Neural crest cell (in vitro differentiated cells): Measurements from ENCODE around the gene CCDC141. TPM values are rescaled to one million over a fixed set of nuclear protein-coding genes. Genes with fewer than 3 reads are reported as not detected.

ENCODE experiments used
- DNase-seq: peaks from one replicate; pipeline ENCODE4 v3.0.0; 2021; ENCODE audit warnings: low read depth, mixed read lengths, low spot score
- H3K27ac Mint-ChIP-seq: one replicate; pipeline ENCODE4 v1.8.0; 2021; ENCODE audit warnings: mild to moderate bottlenecking, mixed read lengths; ENCODE audit not compliant: unreplicated experiment
- H3K27me3 Mint-ChIP-seq: 2 replicates; pipeline ENCODE4 v1.8.0; 2021; ENCODE audit warnings: low read depth, mild to moderate bottlenecking, mixed read lengths
- H3K36me3 Mint-ChIP-seq: 2 replicates; pipeline ENCODE4 v1.8.0; 2021; ENCODE audit warnings: low read depth, mild to moderate bottlenecking, mixed read lengths
- H3K4me1 Mint-ChIP-seq: 2 replicates; pipeline ENCODE4 v1.8.0; 2021; ENCODE audit warnings: mixed read lengths
- H3K4me3 Mint-ChIP-seq: one replicate; pipeline ENCODE4 v1.8.0; 2021; ENCODE audit warnings: mild to moderate bottlenecking, mixed read lengths
- H3K9me3 Mint-ChIP-seq: 2 replicates; pipeline ENCODE4 v1.8.0; 2021; ENCODE audit warnings: mixed read lengths
- total RNA-seq: library from RNA; stranded (reverse); gene quantifications from 2 replicates; pipeline ENCODE4 v1.2.1, GENCODE V29; 2021
- TF ChIP-seq, protein P1 (sequence below): fragments of 200-600 bp; sonication (generic); conservative IDR thresholded peaks from 2 replicates; pipeline ENCODE4 v1.5.0; 2021; ENCODE audit warnings: antibody characterized with exemption, mild to moderate bottlenecking

CCDC141 gene
- total RNA-seq, 1 donor from 2014 or later, result not detected

DNA sequence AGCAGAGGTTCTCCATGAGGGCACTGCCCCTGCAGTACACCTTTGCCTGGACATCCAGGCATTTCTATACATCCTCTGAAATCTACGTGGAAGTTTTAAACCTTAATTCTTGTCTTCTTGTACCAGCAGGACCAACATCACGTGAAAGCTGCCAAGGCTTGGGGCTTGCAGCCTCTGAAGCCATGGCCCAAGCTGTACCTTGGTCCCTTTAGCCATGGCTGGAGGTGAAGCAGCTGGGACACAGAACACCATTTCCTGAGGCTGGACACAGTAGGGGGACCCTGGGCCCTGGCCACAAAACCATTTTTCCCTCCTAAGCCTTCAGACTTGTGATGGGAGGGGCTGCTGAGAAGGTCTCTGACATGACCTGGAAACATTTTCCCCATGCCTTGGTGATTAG lies 32.8 kb upstream of the CCDC141 start:
- Mint-ChIP-seq H3K36me3 (no peaks in the 10 kb centered on the region), H3K27ac (no peak overlapping the region), H3K9me3 (peaks cover 14% of the 10 kb centered on the region), H3K4me3 (no peak overlapping the region), H3K27me3 (no peaks in the 10 kb centered on the region), H3K4me1 (no peaks in the 10 kb centered on the region)
- no peak for DNase-seq
- TF ChIP-seq, protein P1, sequence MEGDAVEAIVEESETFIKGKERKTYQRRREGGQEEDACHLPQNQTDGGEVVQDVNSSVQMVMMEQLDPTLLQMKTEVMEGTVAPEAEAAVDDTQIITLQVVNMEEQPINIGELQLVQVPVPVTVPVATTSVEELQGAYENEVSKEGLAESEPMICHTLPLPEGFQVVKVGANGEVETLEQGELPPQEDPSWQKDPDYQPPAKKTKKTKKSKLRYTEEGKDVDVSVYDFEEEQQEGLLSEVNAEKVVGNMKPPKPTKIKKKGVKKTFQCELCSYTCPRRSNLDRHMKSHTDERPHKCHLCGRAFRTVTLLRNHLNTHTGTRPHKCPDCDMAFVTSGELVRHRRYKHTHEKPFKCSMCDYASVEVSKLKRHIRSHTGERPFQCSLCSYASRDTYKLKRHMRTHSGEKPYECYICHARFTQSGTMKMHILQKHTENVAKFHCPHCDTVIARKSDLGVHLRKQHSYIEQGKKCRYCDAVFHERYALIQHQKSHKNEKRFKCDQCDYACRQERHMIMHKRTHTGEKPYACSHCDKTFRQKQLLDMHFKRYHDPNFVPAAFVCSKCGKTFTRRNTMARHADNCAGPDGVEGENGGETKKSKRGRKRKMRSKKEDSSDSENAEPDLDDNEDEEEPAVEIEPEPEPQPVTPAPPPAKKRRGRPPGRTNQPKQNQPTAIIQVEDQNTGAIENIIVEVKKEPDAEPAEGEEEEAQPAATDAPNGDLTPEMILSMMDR, result no peak

DNA sequence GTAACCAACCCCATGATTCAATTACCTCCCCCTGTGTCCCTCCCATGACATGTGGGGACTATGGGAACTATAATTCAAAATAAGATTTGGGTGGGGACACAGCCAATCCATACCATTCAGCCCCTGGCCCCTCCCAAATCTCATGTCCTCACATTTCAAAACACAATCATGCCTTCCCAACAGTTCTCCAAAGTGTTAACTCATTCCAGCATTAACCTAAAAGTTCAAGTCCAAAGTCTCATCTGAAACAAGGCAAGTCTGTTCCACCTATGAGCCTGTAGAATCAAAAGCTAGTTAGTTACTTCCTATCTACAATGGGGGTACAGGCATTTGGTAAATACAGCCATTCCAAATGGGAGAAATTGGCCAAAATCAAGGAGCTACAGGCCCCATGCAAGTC lies 32.0 kb upstream of the CCDC141 start:
- Mint-ChIP-seq H3K36me3 (peaks cover 5% of the 10 kb centered on the region), H3K27me3 (no peaks in the 10 kb centered on the region), H3K27ac (no peak overlapping the region), H3K4me1 (no peaks in the 10 kb centered on the region), H3K4me3 (no peak overlapping the region), H3K9me3 (peaks cover 19% of the 10 kb centered on the region)
- DNase-seq, result no peak
- TF ChIP-seq, protein P1, result no peak

DNA sequence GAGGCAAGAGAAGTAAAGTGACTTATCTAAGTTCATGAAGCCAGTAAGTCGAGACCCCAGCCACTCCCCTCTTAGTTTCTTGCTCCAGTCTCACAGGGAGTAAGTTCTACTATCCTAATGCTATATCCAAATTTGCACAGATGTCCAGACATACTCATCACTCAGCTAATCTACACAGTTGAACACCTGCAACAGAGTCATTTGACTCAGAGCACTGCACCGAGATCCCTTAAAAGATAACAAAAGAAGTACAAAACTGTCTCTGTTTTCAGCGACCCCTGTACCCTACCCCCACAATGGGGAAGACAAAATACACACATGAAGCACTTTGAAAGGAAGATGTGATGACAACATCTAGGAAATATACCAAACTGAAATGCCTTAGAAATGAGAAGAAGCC lies 22.6 kb upstream of the CCDC141 start:
- Mint-ChIP-seq H3K4me3 (no peak overlapping the region), H3K4me1 (no peaks in the 10 kb centered on the region), H3K9me3 (peaks cover 5% of the 10 kb centered on the region), H3K27ac (no peak overlapping the region), H3K36me3 (peaks cover 6% of the 10 kb centered on the region), H3K27me3 (peaks cover 2% of the 10 kb centered on the region)
- no peak for DNase-seq
- TF ChIP-seq, protein P1, result no peak

DNA sequence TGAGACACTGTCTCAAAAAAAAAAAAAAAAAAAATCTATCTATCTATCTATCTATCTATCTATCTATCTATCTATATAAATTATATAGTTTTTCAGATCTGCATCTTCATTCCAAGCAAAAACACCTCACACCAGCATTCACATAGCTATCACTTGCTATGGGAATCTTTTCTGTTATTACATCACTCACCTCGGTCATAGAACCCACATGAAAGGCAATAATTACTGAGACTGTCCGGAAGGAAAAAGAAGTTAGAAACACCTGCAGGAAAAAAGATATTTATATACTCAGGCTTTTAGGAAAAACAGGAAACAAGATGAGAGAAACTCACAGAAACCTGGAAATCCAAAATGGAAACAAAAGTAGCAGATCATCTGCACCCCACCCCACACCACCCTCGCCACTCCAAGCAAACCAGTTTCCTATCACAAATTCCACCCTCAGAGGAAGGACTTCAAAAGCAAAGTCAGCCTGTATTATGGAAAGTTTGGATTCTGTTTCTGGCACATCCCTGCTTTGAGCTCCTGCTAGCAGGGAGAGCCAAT lies 21.9 kb upstream of the CCDC141 start:
- H3K27ac Mint-ChIP-seq, result no peak overlapping the region
- no peaks in the 10 kb centered on the region for H3K9me3 Mint-ChIP-seq
- no peaks in the 10 kb centered on the region for H3K4me1 Mint-ChIP-seq
- peaks cover 2% of the 10 kb centered on the region for H3K27me3 Mint-ChIP-seq
- TF ChIP-seq, protein P1, result no peak
- H3K4me3 Mint-ChIP-seq, result no peak overlapping the region
- no peak for DNase-seq
- no peaks in the 10 kb centered on the region for H3K36me3 Mint-ChIP-seq

DNA sequence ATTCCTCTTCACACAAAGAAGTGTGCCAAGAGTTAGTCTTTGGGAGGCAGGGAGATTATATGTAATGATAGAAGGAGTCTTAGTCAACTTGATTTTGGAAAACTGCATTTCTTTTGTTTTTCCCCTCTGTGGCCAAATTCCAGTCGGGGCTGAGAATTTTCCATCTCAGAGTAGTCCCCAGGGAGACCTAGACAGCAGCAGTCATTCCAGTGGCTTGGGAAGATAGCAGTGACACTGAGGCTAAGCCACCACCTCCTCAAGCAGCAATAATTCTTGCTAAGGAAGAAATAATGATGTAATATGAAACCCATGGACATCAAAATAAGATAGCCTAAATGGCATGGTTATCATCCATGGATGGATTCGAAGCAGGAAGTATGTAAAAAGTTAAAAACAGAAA lies 21.0 kb upstream of the CCDC141 start:
- Mint-ChIP-seq H3K4me1 (no peaks in the 10 kb centered on the region), H3K36me3 (no peaks in the 10 kb centered on the region), H3K27ac (no peak overlapping the region), H3K9me3 (no peaks in the 10 kb centered on the region), H3K4me3 (no peak overlapping the region), H3K27me3 (no peaks in the 10 kb centered on the region)
- DNase-seq, result no peak
- TF ChIP-seq, protein P1, result no peak
